Hypothalamus (tissue), 51 donors: ENCODE results near the gene HEYL.
"Not testable (repeated sequence)": the region's sequence is repeated elsewhere in the genome, so short reads cannot be mapped to it uniquely, and the experiment has no call there.

Experiments
- DNase-seq, 51 donors: peaks; one replicate each; lab custom pipeline; 2025; lab: John Stamatoyannopoulos, UW

The HEYL gene

GRCh38 chr1:39614488-39614887, 25.0 kb downstream of the HEYL start:
- no peak for DNase-seq

- no peak for DNase-seq
Measured at GRCh38 chr1:39613250-39613649, 26.2 kb downstream of the HEYL start.

- DNase-seq: peak in 17 of 51 donors; percentile 1 to 33 (median 17)
Measured at GRCh38 chr1:39609618-39610331, 29.7 kb downstream of the HEYL start.

GRCh38 chr1:39608921-39609320, 30.5 kb downstream of the HEYL start:
- no peak for DNase-seq

- not testable (repeated sequence) for DNase-seq
Measured at GRCh38 chr1:39603677-39604076, 35.8 kb downstream of the HEYL start.

GRCh38 chr1:39601667-39602255, 37.7 kb downstream of the HEYL start:
- DNase-seq: not testable (repeated sequence)

- no peak for DNase-seq
Measured at GRCh38 chr1:39596163-39596562, 43.3 kb downstream of the HEYL start.

GRCh38 chr1:39593386-39593785, 46.1 kb downstream of the HEYL start:
- no peak for DNase-seq

- DNase-seq: no peak
Measured at GRCh38 chr1:39592069-39592468, 47.4 kb downstream of the HEYL start.

GRCh38 chr1:39590546-39590945, 48.9 kb downstream of the HEYL start:
- no peak for DNase-seq

GRCh38 chr1:39585933-39586332, 53.5 kb downstream of the HEYL start:
- DNase-seq: no peak

- peak in 19 of 51 donors; percentile 5 to 61 (median 39) for DNase-seq
Measured at GRCh38 chr1:39576016-39576657, 63.3 kb downstream of the HEYL start.

- DNase-seq: peak in 30 of 51 donors; percentile 2 to 72 (median 31)
Measured at GRCh38 chr1:39575191-39576015, 64.0 kb downstream of the HEYL start.

GRCh38 chr1:39574646-39575045, 64.8 kb downstream of the HEYL start:
- peak in 1 of 51 donors; percentile 14 for DNase-seq
